ENCODE measurements around the gene GREB1L.
A peak's percentile ranks its signal among the peaks of the same experiment; 100 is the strongest.

Gene GREB1L

DNA sequence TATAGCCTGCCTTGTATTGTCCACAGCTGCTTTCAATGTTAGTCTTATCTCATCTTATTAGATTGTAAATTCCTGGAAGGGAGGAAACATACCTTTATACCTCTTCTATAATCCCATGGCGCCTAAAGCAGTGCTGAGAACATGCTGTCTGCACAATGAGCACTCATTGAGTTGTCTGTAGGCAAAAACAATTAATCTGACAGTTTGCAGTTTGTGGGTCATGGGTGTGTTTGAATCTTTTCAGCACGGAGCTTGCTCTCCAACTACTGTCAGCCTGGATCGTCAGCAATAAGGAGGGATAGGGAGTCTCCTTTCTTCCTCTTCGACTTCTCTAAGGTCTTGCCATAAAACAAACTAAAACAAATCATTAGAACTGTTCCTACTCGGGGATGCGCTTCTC, 26.5 kb upstream of the GREB1L start:
- TF ChIP-seq Cebpa-rat (IDR thresholded peaks at IDR 0.05) = no peak
- no peaks in the 10 kb centered on the region for H3K9me3 ChIP-seq
- no peaks in the 10 kb centered on the region for H3K27me3 ChIP-seq
- H3K9ac ChIP-seq = no peak overlapping the region
- H3K4me3 ChIP-seq = no peak overlapping the region
- H4K20me1 ChIP-seq = no peaks in the 10 kb centered on the region
- H3K4me1 ChIP-seq = no peaks in the 10 kb centered on the region
- no peaks in the 10 kb centered on the region for H3K36me3 ChIP-seq
- H3K27ac ChIP-seq = no peak overlapping the region
- H3K4me2 ChIP-seq = no peak overlapping the region

- H3K4me2 ChIP-seq = no peak overlapping the region
These were observed 23.2 kb upstream of the GREB1L start for GRCh38 chr18:21218862-21219261.

GRCh38 chr18:21230436-21230835, 11.6 kb upstream of the GREB1L start:
- Histone ChIP-seq H3K27ac (no peak overlapping the region), H3K36me3 (no peaks in the 10 kb centered on the region), H3K9ac (no peak overlapping the region), H3K4me3 (no peak overlapping the region), H4K20me1 (no peaks in the 10 kb centered on the region), H3K4me2 (no peak overlapping the region), H3K4me1 (no peaks in the 10 kb centered on the region), H3K9me3 (peaks cover 12% of the 10 kb centered on the region), H3K27me3 (no peaks in the 10 kb centered on the region)
- TF ChIP-seq Cebpa-rat (IDR thresholded peaks at IDR 0.05) = no peak

More at GRCh38 chr18:21218862-21219261, 23.2 kb upstream of the GREB1L start:
- no peaks in the 10 kb centered on the region for H3K4me1 ChIP-seq
- H3K9ac ChIP-seq = no peak overlapping the region
- no peaks in the 10 kb centered on the region for H3K36me3 ChIP-seq
- no peaks in the 10 kb centered on the region for H3K27me3 ChIP-seq
- no peak for TF ChIP-seq Cebpa-rat (IDR thresholded peaks at IDR 0.05)
- H3K4me3 ChIP-seq = no peak overlapping the region
- H3K27ac ChIP-seq = no peak overlapping the region
- H4K20me1 ChIP-seq = no peaks in the 10 kb centered on the region
- H3K9me3 ChIP-seq = no peaks in the 10 kb centered on the region

DNA sequence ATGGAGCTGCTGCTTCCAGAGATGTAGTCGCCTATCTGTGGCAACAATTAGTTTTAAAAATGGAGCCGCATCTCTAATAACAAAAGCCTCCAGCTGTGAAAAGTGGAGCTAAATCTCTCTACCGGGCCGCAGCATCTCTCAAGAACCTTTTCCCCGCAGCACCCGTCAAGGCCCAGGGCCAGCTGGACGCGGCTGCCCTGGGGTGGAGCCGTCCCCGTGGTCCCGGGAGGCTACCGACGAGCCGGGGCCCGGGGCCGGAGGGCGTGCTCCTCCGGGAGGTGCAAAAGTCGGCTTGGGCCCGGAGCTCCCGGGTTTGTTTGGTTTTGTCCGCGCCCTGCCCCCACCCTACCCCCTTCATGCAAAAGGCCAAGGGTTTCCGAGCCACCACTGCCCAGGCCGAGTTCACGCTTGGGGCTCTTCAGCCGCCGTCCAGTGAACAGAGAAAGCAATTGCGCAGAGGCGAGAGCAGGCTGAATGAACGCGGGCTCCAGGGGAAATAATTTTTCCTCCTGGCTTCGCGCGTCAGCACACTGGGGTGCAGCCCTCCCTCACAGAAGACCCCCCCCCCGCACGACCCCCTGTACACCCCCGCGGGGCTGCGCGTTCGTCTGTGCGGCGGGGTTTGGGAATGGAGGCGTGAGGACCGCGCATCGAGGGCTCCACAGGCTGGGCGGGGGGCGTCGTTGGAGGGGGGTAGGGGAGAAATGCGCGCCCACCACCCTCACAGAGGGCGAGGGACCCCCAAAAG, 557 bp upstream of the GREB1L start:
- peak overlapping the region; percentile 48 for H3K4me2 ChIP-seq
- H3K9ac ChIP-seq = no peak overlapping the region
- no peaks in the 10 kb centered on the region for H4K20me1 ChIP-seq
- peak overlapping the region; percentile 44; the same call in 1 of the 2 replicates for H3K4me3 ChIP-seq
- no peaks in the 10 kb centered on the region for H3K36me3 ChIP-seq
- peaks cover 26% of the 10 kb centered on the region for H3K9me3 ChIP-seq
- no peaks in the 10 kb centered on the region for H3K4me1 ChIP-seq
- no peak overlapping the region for H3K27ac ChIP-seq
- H3K27me3 ChIP-seq = peaks cover 52% of the 10 kb centered on the region
- no peak for TF ChIP-seq Cebpa-rat (IDR thresholded peaks at IDR 0.05)

GRCh38 chr18:21242780-21243401, 859 bp downstream of the GREB1L start:
- Histone ChIP-seq H3K9ac (no peak overlapping the region), H4K20me1 (no peaks in the 10 kb centered on the region), H3K4me1 (no peaks in the 10 kb centered on the region), H3K4me2 (no peak overlapping the region), H3K4me3 (peak overlapping the region; percentile 55; the same call in 1 of the 2 replicates), H3K9me3 (peaks cover 26% of the 10 kb centered on the region), H3K36me3 (no peaks in the 10 kb centered on the region), H3K27me3 (peaks cover 52% of the 10 kb centered on the region), H3K27ac (no peak overlapping the region)
- TF ChIP-seq Cebpa-rat (IDR thresholded peaks at IDR 0.05) = no peak

- Histone ChIP-seq H3K4me3 (no peak overlapping the region), H3K27me3 (no peaks in the 10 kb centered on the region), H3K4me1 (no peaks in the 10 kb centered on the region), H3K9me3 (no peaks in the 10 kb centered on the region), H4K20me1 (no peaks in the 10 kb centered on the region), H3K27ac (no peak overlapping the region), H3K4me2 (no peak overlapping the region), H3K9ac (no peak overlapping the region), H3K36me3 (no peaks in the 10 kb centered on the region)
- TF ChIP-seq Cebpa-rat (IDR thresholded peaks at IDR 0.05) = no peak
These were observed 12.5 kb downstream of the GREB1L start for GRCh38 chr18:21254576-21254975.

DNA sequence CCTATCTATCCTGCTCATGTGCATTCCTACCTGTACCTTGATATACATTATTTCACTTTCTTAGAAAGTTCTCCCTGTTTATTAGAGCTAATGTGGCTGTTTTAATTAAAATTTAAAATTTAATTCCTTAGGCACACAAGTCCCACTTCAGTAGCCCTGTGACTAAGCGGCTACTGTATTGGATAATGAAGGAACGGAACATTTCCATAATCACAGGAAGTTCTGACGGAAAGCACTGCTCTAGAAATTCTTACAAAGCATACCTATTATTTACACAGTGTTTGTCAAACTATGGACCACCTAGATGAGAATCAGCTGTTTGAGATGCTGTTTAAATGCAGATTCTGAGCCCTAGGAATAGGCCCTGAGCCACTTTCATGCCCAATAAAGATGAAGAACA, 13.2 kb downstream of the GREB1L start:
- Histone ChIP-seq H3K4me1 (no peaks in the 10 kb centered on the region), H3K4me2 (no peak overlapping the region), H3K9me3 (no peaks in the 10 kb centered on the region), H3K36me3 (no peaks in the 10 kb centered on the region), H3K4me3 (no peak overlapping the region), H4K20me1 (no peaks in the 10 kb centered on the region), H3K27ac (no peak overlapping the region), H3K27me3 (no peaks in the 10 kb centered on the region), H3K9ac (no peak overlapping the region)
- TF ChIP-seq Cebpa-rat (IDR thresholded peaks at IDR 0.05) = no peak

- no peaks in the 10 kb centered on the region for H3K36me3 ChIP-seq
- no peak overlapping the region for H3K9ac ChIP-seq
- H3K4me3 ChIP-seq = no peak overlapping the region
- H3K4me1 ChIP-seq = no peaks in the 10 kb centered on the region
- H3K4me2 ChIP-seq = no peak overlapping the region
- H4K20me1 ChIP-seq = no peaks in the 10 kb centered on the region
- no peak for TF ChIP-seq Cebpa-rat (IDR thresholded peaks at IDR 0.05)
- H3K27ac ChIP-seq = no peak overlapping the region
- H3K27me3 ChIP-seq = no peaks in the 10 kb centered on the region
- no peaks in the 10 kb centered on the region for H3K9me3 ChIP-seq
These were observed 15.4 kb downstream of the GREB1L start for GRCh38 chr18:21257386-21257785.

DNA sequence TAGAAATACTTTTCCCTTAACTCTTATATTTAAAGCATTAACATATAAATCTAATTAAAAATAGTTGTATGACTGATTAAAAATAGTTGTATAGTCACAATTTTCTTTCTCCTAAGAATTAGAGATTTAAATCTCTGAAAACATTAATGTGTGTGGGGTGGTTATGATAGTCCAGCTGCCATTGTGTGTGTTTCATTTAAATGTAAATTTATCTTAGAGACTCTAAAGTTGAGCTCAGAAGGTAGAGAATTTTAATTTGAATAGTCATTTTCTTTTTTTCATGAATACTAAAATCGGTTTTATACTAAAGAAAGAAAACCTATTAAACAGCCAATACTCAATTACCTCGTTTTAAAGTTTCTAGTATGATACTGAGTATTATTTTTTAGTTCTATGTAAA, 18.6 kb downstream of the GREB1L start:
- H3K27ac ChIP-seq = no peak overlapping the region
- no peak overlapping the region for H3K4me3 ChIP-seq
- H3K36me3 ChIP-seq = no peaks in the 10 kb centered on the region
- no peaks in the 10 kb centered on the region for H3K4me1 ChIP-seq
- no peak overlapping the region for H3K4me2 ChIP-seq
- no peaks in the 10 kb centered on the region for H4K20me1 ChIP-seq
- H3K9ac ChIP-seq = no peak overlapping the region
- H3K27me3 ChIP-seq = no peaks in the 10 kb centered on the region
- TF ChIP-seq Cebpa-rat (IDR thresholded peaks at IDR 0.05) = no peak
- H3K9me3 ChIP-seq = no peaks in the 10 kb centered on the region

DNA sequence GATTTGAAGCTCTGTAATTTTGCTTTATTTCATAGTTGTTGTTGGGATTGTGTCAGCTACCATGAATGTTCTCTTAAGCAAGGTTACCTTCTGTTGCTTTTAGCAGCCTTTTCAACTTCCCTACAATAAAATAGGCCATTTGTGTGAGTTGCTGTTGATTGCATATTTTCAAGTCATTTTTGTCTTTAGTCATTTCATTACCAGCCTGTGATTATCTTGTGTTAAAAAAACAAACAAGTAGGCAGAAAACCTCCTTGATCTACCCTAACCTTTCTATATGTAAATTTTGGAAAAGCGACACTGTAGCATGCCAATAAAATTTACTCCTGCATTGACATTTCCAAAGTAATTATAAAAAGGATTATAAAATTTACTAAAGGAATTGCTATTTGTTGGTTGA, 19.3 kb downstream of the GREB1L start:
- no peak overlapping the region for H3K4me3 ChIP-seq
- H3K4me2 ChIP-seq = no peak overlapping the region
- no peaks in the 10 kb centered on the region for H3K4me1 ChIP-seq
- no peak overlapping the region for H3K27ac ChIP-seq
- H3K9me3 ChIP-seq = no peaks in the 10 kb centered on the region
- H3K9ac ChIP-seq = no peak overlapping the region
- H3K36me3 ChIP-seq = no peaks in the 10 kb centered on the region
- H3K27me3 ChIP-seq = no peaks in the 10 kb centered on the region
- no peak for TF ChIP-seq Cebpa-rat (IDR thresholded peaks at IDR 0.05)
- no peaks in the 10 kb centered on the region for H4K20me1 ChIP-seq
